SU-DHL-6 (cell line): ENCODE measurements around the gene C1orf141.
"Not testable (repeated sequence)": the region's sequence is repeated elsewhere in the genome, so short reads cannot be mapped to it uniquely, and the experiment has no call there.

Experiments
- H2AFZ ChIP-seq: fragments of 200-600 bp; sonication (generic); 2 replicates; pipeline ENCODE4 v1.6.1; 2014; ENCODE audit warnings: low read depth, mild to moderate bottlenecking, moderate library complexity, mixed read lengths, antibody characterized with exemption, low read length; ENCODE audit not compliant: severe bottlenecking
- H3F3A ChIP-seq: fragments of 200-600 bp; shearing (Covaris generic); 2 replicates; pipeline ENCODE4 v1.6.0; 2016; ENCODE audit warnings: antibody characterized with exemption, mild to moderate bottlenecking; ENCODE audit not compliant: insufficient read depth
- H3K27ac ChIP-seq: fragments of 200-600 bp; sonication (generic); 2 replicates; pipeline ENCODE4 v1.5.1; 2016; ENCODE audit warnings: low read depth, mild to moderate bottlenecking, low read length, moderate library complexity, mixed read lengths
- H3K27me3 ChIP-seq: fragments of 200-600 bp; sonication (generic), shearing (Covaris generic); 2 replicates; pipeline ENCODE4 v1.6.0; 2014; ENCODE audit warnings: mild to moderate bottlenecking, low read length
- H3K36me3 ChIP-seq: fragments of 200-600 bp; sonication (generic); 2 replicates; pipeline ENCODE4 v1.6.1; 2014; ENCODE audit warnings: mild to moderate bottlenecking, low read length, mixed read lengths
- H3K4me2 ChIP-seq: fragments of 300-600, 200-600 bp; shearing (Covaris generic), sonication (generic); 2 replicates; pipeline ENCODE4 v1.6.0; 2014; ENCODE audit warnings: low read length, low read depth, mild to moderate bottlenecking; ENCODE audit not compliant: poor library complexity, severe bottlenecking
- H3K4me3 ChIP-seq: fragments of 200-600 bp; sonication (generic); 2 replicates; pipeline ENCODE4 v1.5.1; 2014; ENCODE audit warnings: antibody characterized with exemption, low read length, mild to moderate bottlenecking, mixed read lengths; ENCODE audit not compliant: insufficient read depth, poor library complexity, severe bottlenecking
- H3K79me2 ChIP-seq: fragments of 200-600 bp; sonication (generic); 2 replicates; pipeline ENCODE4 v1.6.1; 2014; ENCODE audit warnings: mild to moderate bottlenecking, low read length, moderate library complexity; ENCODE audit not compliant: insufficient read depth
- H3K9ac ChIP-seq: fragments of 200-600 bp; sonication (generic); 2 replicates; pipeline ENCODE4 v1.7.0; 2014; ENCODE audit warnings: mild to moderate bottlenecking, low read length
- H3K9me2 ChIP-seq: fragments of 200-600 bp; sonication (generic); replicated peaks from 2 replicates; pipeline ENCODE4 v1.6.1; 2014; ENCODE audit warnings: low read length; ENCODE audit not compliant: insufficient read depth
- H3K9me3 ChIP-seq: fragments of 200-600 bp; sonication (generic); 2 replicates; pipeline ENCODE4 v1.6.1; 2014; ENCODE audit warnings: low read length, mixed read lengths; ENCODE audit not compliant: insufficient read depth
- H4K20me1 ChIP-seq: fragments of 200-600 bp; sonication (generic); 2 replicates; pipeline ENCODE4 v1.6.1; 2014; ENCODE audit warnings: low read depth, mild to moderate bottlenecking, antibody characterized with exemption, low read length, moderate library complexity, mixed read lengths
- CTCF ChIP-seq: fragments of 200-600 bp; sonication (generic); IDR thresholded peaks from one replicate; pipeline ENCODE4 v1.5.1; 2017; ENCODE audit warnings: antibody characterized with exemption, mild to moderate bottlenecking, low read length, moderate library complexity; ENCODE audit not compliant: insufficient read depth, poor library complexity, severe bottlenecking
- EZH2phosphoT487 ChIP-seq: fragments of 200-600 bp; sonication (generic), shearing (Covaris generic); conservative IDR thresholded peaks from 2 replicates; pipeline ENCODE4 v1.6.1; 2018; ENCODE audit warnings: mild to moderate bottlenecking, antibody characterized with exemption, low read length, moderate library complexity, mixed read lengths

C1orf141 gene

DNA sequence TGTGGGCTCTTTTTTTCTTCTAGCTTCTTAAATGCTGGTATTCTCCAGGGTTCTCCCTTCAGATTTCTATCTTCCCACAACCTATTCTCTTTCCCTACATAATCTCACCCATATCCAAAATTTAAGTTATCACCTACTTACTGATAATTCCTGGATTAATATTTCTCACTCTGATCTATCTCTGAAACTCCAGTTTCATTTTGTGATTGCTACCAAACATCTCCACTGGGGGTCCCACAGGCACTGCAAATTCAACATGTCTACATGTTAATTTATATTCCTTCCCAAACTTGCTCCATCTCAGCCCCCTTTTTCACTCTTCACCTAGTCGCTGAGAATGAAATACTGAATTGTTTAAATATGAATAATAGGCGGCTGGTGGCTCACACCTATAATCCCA lies 9.9 kb upstream of the C1orf141 start:
- Histone ChIP-seq H3F3A (no peaks in the 10 kb centered on the region), H3K9ac (no peak overlapping the region), H4K20me1 (no peaks in the 10 kb centered on the region), H3K36me3 (no peaks in the 10 kb centered on the region), H3K4me3 (no peak overlapping the region), H3K79me2 (no peaks in the 10 kb centered on the region), H3K27me3 (no peaks in the 10 kb centered on the region), H2AFZ (no peak overlapping the region), H3K9me3 (no peaks in the 10 kb centered on the region), H3K9me2 (no peaks in the 10 kb centered on the region), H3K27ac (no peak overlapping the region), H3K4me2 (no peak overlapping the region)
- TF ChIP-seq EZH2phosphoT487, result no peak
- peak; percentile 24 for TF ChIP-seq CTCF

DNA sequence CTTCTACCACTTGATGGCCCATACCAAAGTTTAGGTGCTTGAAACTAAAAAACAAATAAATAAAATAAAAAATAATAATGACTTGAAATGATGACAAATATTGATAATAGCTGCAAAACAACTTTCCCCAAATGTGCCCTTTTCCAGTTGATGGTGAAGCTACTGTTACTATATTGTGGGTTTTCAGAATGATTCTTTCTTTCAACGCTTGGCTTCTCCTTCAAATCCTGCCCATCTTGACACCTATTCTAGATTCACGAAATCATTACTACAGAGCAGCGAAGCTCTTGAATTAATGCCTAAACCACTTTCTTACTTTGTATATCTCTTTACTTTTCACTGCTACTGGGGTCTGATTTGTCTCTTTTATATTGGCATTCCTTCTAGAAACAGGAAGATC lies 9.2 kb upstream of the C1orf141 start:
- Histone ChIP-seq H3K27me3 (no peaks in the 10 kb centered on the region), H3K79me2 (no peaks in the 10 kb centered on the region), H3K9me2 (no peaks in the 10 kb centered on the region), H3K4me2 (no peak overlapping the region), H3K27ac (no peak overlapping the region), H3K4me3 (no peak overlapping the region), H3K9me3 (no peaks in the 10 kb centered on the region), H3F3A (no peaks in the 10 kb centered on the region), H4K20me1 (no peaks in the 10 kb centered on the region), H3K9ac (no peak overlapping the region), H2AFZ (no peak overlapping the region), H3K36me3 (no peaks in the 10 kb centered on the region)
- no peak for TF ChIP-seq CTCF
- no peak for TF ChIP-seq EZH2phosphoT487

- no peak overlapping the region for H2AFZ ChIP-seq
These were observed 8.2 kb upstream of the C1orf141 start for GRCh38 chr1:67142931-67143330.

GRCh38 chr1:67141832-67142231 lies 7.1 kb upstream of the C1orf141 start:
- H3K27ac ChIP-seq, H3K79me2 ChIP-seq, H2AFZ ChIP-seq, H3K9ac ChIP-seq, H3K9me3 ChIP-seq, H3K4me3 ChIP-seq, H3F3A ChIP-seq, H3K4me2 ChIP-seq, H3K27me3 ChIP-seq, H3K36me3 ChIP-seq, H4K20me1 ChIP-seq, H3K9me2 ChIP-seq: not testable (repeated sequence)

More at GRCh38 chr1:67142931-67143330, 8.2 kb upstream of the C1orf141 start:
- H4K20me1 ChIP-seq, result no peaks in the 10 kb centered on the region
- H3K9ac ChIP-seq, result no peak overlapping the region
- H3K27ac ChIP-seq, result no peak overlapping the region
- H3K79me2 ChIP-seq, result no peaks in the 10 kb centered on the region
- no peaks in the 10 kb centered on the region for H3K36me3 ChIP-seq
- H3F3A ChIP-seq, result no peaks in the 10 kb centered on the region
- no peaks in the 10 kb centered on the region for H3K9me2 ChIP-seq
- no peak overlapping the region for H3K4me3 ChIP-seq
- no peaks in the 10 kb centered on the region for H3K27me3 ChIP-seq
- no peak overlapping the region for H3K4me2 ChIP-seq
- no peaks in the 10 kb centered on the region for H3K9me3 ChIP-seq
- no peak for TF ChIP-seq CTCF
- no peak for TF ChIP-seq EZH2phosphoT487
